ENCODE results near the gene OLIG2. TPM values are rescaled to one million over a fixed set of nuclear protein-coding genes. Genes with fewer than 3 reads are reported as not detected.

The OLIG2 gene
- total and polyA plus RNA-seq, 2 of the 4 experiments (the other 2 are of a cell fraction) = not detected

- Histone ChIP-seq H3K27me3 (ENCODE audit: control insufficient read depth, insufficient read depth, low read length) (peaks cover 84% of the 10 kb centered on the region), H2BK120ac (ENCODE audit: low read depth, low read length) (no peak overlapping the region), H3K9me3 (ENCODE audit: control insufficient read depth, insufficient read depth, low read length) (peaks cover 4% of the 10 kb centered on the region; the same call in 1 of the 2 replicates), H4K8ac (ENCODE audit: low read depth in 2 of 2, low read length in 2 of 2) (no peak overlapping the region), H2BK15ac (ENCODE audit: low read depth, low read length) (no peak overlapping the region), H2BK20ac (ENCODE audit: low read depth, low read length) (no peak overlapping the region), H3K36me3 (ENCODE audit: control insufficient read depth, insufficient read depth, low read length) (no peaks in the 10 kb centered on the region), H2AK9ac (replicated peaks; ENCODE audit: low read depth, low read length, poor library complexity) (no peak overlapping the region), H3K56ac (ENCODE audit: extremely low read depth, insufficient read depth, low read length) (no peak overlapping the region), H3K4me3 (ENCODE audit: insufficient read depth, low read depth, low read length) (no peak overlapping the region), H3K79me1 (ENCODE audit: low read depth in 1 of 2, low read length in 2 of 2) (no peaks in the 10 kb centered on the region), H4K20me1 (ENCODE audit: insufficient read depth, low read length) (no peaks in the 10 kb centered on the region), H3K27ac (ENCODE audit: insufficient read depth, low read length) (no peak overlapping the region), H2AFZ (replicated peaks; ENCODE audit: low read length, poor library complexity) (no peak overlapping the region), H4K5ac (ENCODE audit: low read depth, low read length) (no peak overlapping the region), H2AK5ac (ENCODE audit: low read depth, low read length) (no peak overlapping the region), H3K4me2 (ENCODE audit: low read depth, low read length) (no peak overlapping the region), H3K9me1 (ENCODE audit: insufficient read depth, low read length) (0 out of 2 replicates have a peak, but pooled peaks cover 4% of the 10 kb centered on the region), H4K91ac (ENCODE audit: insufficient read depth, low read depth, low read length) (no peak overlapping the region), H3K9ac (ENCODE audit: low read depth, low read length) (no peak overlapping the region), H3K4me1 (ENCODE audit: control insufficient read depth, insufficient read depth, low read length) (0 out of 2 replicates have a peak, but pooled peaks cover 2% of the 10 kb centered on the region), H2BK5ac (ENCODE audit: low read depth, low read length, poor library complexity, severe bottlenecking) (no peak overlapping the region), H3K18ac (ENCODE audit: low read depth, low read length) (no peak overlapping the region), H3K14ac (replicated peaks; ENCODE audit: low read depth, low read length) (no peak overlapping the region), H3K4ac (ENCODE audit: low read depth, low read length) (no peak overlapping the region), H3K23ac (ENCODE audit: low read depth, low read length) (no peak overlapping the region)
- in situ Hi-C loops (cut with MboI; ENCODE audit: low sequenced_read_pairs) = no loop called here
- ChIA-PET POLR2A (ENCODE audit: unreplicated experiment) (no interaction called here), CTCF (no interaction called here)
- dilution Hi-C loops (cut with HindIII; ENCODE audit: low sequenced_read_pairs, unreplicated experiment) = no loop called here
- intact Hi-C loops (cut with micrococcal nuclease) = no loop called here
- 38% methylated on average over 1 of the region's 10 CpGs; no CpG with 5 or more reads in 1 of the 2 experiments for WGBS, 2 experiments (ENCODE audit: extremely low coverage in 2 of 2, insufficient read length in 1 of 2)
- DNase-seq (no peak), ATAC-seq (ENCODE audit: low read depth) (no peak)
- TF ChIP-seq RCOR1 (IDR thresholded peaks at IDR 0.05; ENCODE audit: insufficient replicate concordance, low read length) (no peak), RAD21 (IDR thresholded peaks at IDR 0.05; ENCODE audit: low read length) (no peak), USF2 (IDR thresholded peaks at IDR 0.05; ENCODE audit: low read depth, low read length) (no peak), CHD1 (IDR thresholded peaks at IDR 0.05; ENCODE audit: low read depth, low read length) (no peak), CTCF (conservative IDR thresholded peaks at IDR 0.05; ENCODE audit: low read depth, low read length) (no peak), FOS (IDR thresholded peaks at IDR 0.05; ENCODE audit: low read depth, low read length) (no peak)
- BruUV-seq (replicated peaks) = no TSS peak
Measured at GRCh38 chr21:33031152-33031911, 5.6 kb downstream of the OLIG2 start.
